ENCODE results near the gene CKM.

GRCh38 chr19:45320997-45321775, 1.5 kb downstream of the CKM start:
- no peak for TF ChIP-seq CTCF (IDR thresholded peaks at IDR 0.05; ENCODE audit: poor library complexity)
- TF ChIP-seq EZH2phosphoT487 (IDR thresholded peaks at IDR 0.05; ENCODE audit: low read depth, severe bottlenecking, unreplicated experiment) = no peak

Data from hepatocyte (in vitro differentiated cells).